KOPT-K1 (cell line): Measurements from ENCODE around the gene AGER.
"Not testable (repeated sequence)": the region's sequence is repeated elsewhere in the genome, so short reads cannot be mapped to it uniquely, and the experiment has no call there.

Source experiments
- H3K27ac ChIP-seq: fragments of 200-600 bp; sonication (generic); 2 replicates; pipeline ENCODE4 v1.5.1; 2016; ENCODE audit warnings: antibody characterized with exemption, mild to moderate bottlenecking, low read depth, low read length; ENCODE audit not compliant: poor library complexity, severe bottlenecking
- H3K36me3 ChIP-seq: fragments of 200-600 bp; sonication (generic); 2 replicates; pipeline ENCODE4 v1.5.1; 2017; ENCODE audit warnings: antibody characterized with exemption, mild to moderate bottlenecking, low read length, moderate library complexity; ENCODE audit not compliant: insufficient read depth
- H3K9me3 ChIP-seq: fragments of 200-600 bp; sonication (generic); 2 replicates; pipeline ENCODE4 v1.5.1; 2017; ENCODE audit warnings: antibody characterized with exemption, low read length, mild to moderate bottlenecking; ENCODE audit not compliant: insufficient read depth, poor library complexity, severe bottlenecking

The AGER gene

GRCh38 chr6:32192608-32193039 lies 8.6 kb upstream of the AGER start, which contains the start of gene GPSM3:
GPSM3 (minus strand) TSS chr6:32192643; CDS start chr6:32192513, 130 bp downstream.
- no peaks in the 10 kb centered on the region for H3K9me3 ChIP-seq
- H3K27ac ChIP-seq: peak within 1 kb of the TSS; percentile 98
- H3K36me3 ChIP-seq: peaks cover 7% of the 10 kb centered on the region

DNA sequence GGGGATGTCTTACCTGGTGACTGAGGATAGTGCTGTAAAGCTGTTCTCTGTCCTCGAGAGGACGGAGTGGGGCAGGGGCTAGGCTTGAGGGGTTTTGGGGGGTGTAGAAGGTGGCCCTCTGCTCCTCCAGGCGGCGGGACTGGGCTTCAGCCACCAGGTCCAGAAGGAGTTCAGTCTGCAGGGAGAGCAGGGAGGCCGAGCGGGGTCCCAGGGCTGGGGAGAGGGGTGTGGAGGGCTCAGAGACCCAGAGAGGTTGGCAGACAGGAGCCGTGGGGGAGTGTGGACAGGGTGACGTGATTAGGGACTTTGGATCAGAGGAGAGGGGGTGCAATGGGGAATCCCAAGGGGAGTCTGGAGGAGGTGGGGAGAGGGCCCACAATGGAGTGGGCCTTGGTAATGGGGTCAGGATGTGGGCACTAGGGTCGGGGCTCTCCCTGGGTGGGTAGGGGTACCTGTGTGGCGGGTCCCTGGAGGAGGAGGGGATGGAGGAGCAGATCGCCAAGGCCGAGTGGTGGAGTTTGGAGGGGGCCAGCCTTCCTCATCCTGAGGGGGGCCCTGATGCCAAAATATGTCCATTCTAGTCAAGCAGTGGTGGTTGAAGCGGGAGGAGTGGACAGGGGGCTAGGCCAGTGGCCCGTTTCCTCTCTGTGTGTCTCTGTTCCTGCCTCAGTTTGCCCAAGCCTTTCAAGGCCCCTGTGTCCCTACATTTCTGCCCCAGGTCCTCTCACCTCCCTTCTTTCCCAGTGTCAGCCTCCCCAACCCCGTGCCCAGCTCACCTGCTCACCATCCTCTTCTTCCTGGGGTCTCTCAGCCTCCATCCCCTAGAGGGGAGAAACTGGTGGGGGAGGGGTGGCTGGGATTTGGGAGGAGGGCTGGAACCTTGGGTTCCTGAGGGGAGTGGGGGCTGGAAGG lies 7.9 kb upstream of the AGER start:
- Histone ChIP-seq H3K9me3 (no peaks in the 10 kb centered on the region), H3K27ac (peak overlapping the region; percentile 98), H3K36me3 (peaks cover 14% of the 10 kb centered on the region)

DNA sequence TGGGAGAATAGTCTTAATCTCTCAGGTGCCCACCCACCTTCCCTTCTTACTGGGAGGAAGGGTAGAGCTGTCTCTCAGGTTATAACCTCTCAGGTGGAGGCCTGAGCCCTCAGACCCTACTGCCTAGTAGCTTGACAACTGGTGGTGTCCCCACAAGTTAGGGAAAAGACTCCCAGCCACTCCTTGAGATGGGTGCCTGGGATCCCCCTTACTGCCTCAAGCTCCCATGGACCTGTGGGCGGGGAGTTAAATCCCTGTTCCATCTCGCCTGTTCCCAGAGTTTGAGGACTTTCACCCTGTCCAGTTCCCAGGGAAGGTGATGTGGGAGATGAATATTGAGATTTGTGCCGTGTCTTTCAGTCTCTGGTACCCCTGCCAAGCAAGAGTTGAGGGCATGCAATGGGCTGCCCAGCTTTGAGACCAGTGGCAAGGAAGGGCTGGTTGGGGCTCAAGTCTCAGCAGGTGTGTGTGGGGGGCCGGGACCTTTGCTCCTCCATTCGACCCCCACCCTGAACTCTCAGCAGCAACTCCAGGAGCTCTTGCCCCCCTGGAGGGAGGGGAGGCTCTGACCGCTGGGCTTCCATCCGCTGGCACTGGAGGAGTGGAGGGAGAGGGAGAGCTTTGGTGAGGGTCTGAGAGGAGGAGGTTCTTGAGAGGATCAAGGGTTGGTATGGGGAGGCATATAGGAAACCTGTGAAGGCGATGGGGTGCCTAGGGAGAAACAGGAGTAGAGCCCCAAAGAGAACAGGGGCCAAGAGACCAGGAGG lies 7.0 kb upstream of the AGER start:
- peaks cover 22% of the 10 kb centered on the region for H3K36me3 ChIP-seq
- peak overlapping the region; percentile 98 for H3K27ac ChIP-seq
- no peaks in the 10 kb centered on the region for H3K9me3 ChIP-seq

- Histone ChIP-seq H3K27ac (peak within 1 kb of the TSS; percentile 98), H3K36me3 (peaks cover 29% of the 10 kb centered on the region), H3K9me3 (no peaks in the 10 kb centered on the region)
Observed at GRCh38 chr6:32190054-32190851, 6.2 kb upstream of the AGER start, which contains the start of gene PBX2. PBX2 (minus strand) TSS chr6:32190202; CDS start chr6:32189915, 287 bp downstream.

DNA sequence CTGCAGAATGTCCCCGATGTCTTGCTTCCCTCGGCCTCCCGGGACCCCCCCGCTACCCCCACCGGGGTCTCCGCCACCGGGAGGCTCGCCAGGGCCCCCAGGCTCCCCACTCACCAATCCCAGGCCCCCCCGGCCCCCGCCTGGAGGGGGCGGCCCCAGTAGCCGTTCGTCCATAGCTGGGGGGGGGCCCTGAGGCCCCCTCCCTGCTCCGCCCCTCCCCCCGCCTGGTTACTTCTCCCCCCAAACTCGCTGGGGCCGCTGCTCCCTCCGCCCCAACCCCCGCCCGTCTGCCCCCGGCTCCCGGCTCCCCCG lies 5.6 kb upstream of the AGER start:
- H3K36me3 ChIP-seq: peaks cover 29% of the 10 kb centered on the region
- H3K27ac ChIP-seq: peak overlapping the region; percentile 98
- H3K9me3 ChIP-seq: no peaks in the 10 kb centered on the region

GRCh38 chr6:32189069-32189741 lies 5.2 kb upstream of the AGER start:
- H3K27ac ChIP-seq: peak overlapping the region; percentile 98
- H3K36me3 ChIP-seq: peaks cover 32% of the 10 kb centered on the region

GRCh38 chr6:32188381-32189068 lies 4.5 kb upstream of the AGER start:
- Histone ChIP-seq H3K36me3 (peaks cover 39% of the 10 kb centered on the region), H3K9me3 (no peaks in the 10 kb centered on the region), H3K27ac (peak overlapping the region; percentile 98)

More at GRCh38 chr6:32189069-32189741, 5.2 kb upstream of the AGER start:
- H3K9me3 ChIP-seq: no peaks in the 10 kb centered on the region

- peak overlapping the region; percentile 28 for H3K27ac ChIP-seq
- H3K9me3 ChIP-seq: not testable (repeated sequence)
- peaks cover 46% of the 10 kb centered on the region for H3K36me3 ChIP-seq
Observed at GRCh38 chr6:32187725-32188380, 3.8 kb upstream of the AGER start.

DNA sequence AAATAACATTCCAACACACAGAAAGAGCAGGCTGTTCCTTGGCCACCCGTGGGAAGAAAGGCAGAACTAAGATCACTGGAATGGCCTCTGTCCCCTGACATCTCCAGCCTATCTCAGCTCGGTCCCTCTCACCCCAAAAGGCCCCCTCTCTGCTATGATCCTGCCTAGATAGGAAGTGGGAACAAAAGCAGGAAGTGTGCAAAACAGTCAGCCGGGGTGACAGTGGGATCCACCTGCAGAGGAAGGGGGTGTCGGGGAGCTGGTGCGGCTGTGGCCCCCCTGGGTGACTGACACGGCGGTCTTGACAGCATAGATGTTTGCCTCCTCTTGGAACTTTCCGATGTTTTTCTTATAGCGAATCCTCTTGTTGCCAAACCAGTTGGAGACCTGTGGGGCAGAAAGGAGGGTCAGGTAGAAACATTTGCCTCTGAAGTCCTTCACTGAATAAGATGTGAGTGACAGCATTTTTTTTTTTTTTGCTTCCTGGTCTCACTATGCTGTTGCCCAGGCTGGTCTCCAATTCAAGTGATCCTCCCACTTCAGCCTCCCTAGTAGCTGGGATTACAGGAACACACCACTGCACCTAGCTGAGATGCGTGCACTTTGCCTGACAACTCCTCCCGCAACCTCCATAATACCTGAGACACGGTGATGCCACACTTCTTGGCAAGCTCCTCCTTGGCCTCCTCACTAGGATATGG lies 3.1 kb upstream of the AGER start:
- Histone ChIP-seq H3K27ac (peak overlapping the region; percentile 28), H3K36me3 (peaks cover 53% of the 10 kb centered on the region), H3K9me3 (no peaks in the 10 kb centered on the region)

DNA sequence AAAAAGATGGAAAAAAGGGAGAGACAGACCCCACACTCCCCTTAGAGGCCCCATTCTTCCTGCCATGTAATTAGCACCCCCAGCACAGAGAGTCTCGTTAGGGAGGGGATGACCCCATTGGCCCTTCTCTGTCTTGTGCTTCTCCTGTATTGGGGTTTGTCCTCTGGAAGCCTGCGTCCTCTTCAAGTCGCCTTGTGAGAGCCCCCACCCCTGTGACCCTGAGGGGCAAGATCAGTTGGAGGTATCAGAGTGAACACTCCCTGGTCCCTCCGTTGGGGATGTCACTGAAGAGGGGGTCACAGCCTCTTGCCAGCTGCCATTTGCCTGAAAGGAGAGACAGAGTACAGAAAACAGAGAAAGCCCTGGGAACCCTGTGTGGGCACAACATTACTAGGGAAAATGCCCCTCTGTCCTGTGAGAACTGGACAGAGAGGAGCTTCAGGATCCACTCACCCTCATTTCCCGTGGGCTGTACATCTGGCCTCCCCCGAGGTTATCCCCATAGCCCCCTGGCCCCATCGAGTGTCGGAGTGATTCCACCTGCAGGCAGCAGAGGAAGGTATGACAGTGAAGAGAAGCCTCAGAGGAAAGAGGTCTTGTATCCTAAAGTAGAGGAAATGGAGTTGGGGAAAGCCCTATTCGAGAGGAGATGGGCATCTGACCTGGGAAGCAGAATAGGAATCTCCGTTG lies 2.2 kb upstream of the AGER start:
- H3K27ac ChIP-seq: peak overlapping the region; percentile 28
- peaks cover 61% of the 10 kb centered on the region for H3K36me3 ChIP-seq

DNA sequence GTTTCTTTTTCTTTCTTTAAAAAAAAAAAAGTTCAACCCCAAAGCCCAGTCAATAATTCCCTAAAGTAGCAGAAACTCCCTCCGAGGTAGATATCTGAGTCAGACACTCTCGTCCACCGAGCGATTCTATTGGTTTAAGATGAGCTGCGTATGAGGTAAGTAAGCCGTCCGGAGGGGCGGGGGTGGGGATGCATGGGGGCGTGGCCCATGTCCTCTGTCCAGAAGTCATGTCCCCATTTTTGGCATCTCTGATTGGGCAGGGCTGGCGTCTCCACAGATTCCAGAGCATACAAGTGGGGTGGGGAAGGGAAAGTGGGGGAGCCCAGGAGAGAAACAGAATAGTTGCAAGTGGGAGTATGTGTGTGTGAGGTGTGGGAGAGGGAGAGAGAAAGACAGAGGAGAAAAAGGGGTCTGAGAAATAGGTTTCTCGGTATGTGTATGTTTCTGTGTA lies 1.7 kb upstream of the AGER start:
- peaks cover 67% of the 10 kb centered on the region for H3K36me3 ChIP-seq
- H3K9me3 ChIP-seq, H3K27ac ChIP-seq: not testable (repeated sequence)

More for the DNA sequence above, 2.2 kb upstream of the AGER start:
- not testable (repeated sequence) for H3K9me3 ChIP-seq

- no peaks in the 10 kb centered on the region for H3K9me3 ChIP-seq
- H3K27ac ChIP-seq: no peak overlapping the region
- peaks cover 78% of the 10 kb centered on the region for H3K36me3 ChIP-seq
Observed at GRCh38 chr6:32183483-32184083, 470 bp downstream of the AGER start.
